GM12892 (cell line): ENCODE measurements around the gene PC.

Experiments used
- POLR2A ChIP-seq: IDR thresholded peaks from 2 replicates; pipeline ENCODE4 v1.6.1; 2011; ENCODE audit warnings: low read depth, low read length, control low read depth
- POLR2AphosphoS5 ChIP-seq: IDR thresholded peaks from 2 replicates; pipeline ENCODE4 v1.6.1; 2011; ENCODE audit warnings: low read depth, low read length, control low read depth
- TAF1 ChIP-seq: IDR thresholded peaks from 2 replicates; pipeline ENCODE4 v1.6.1; 2011; ENCODE audit warnings: low read depth, mild to moderate bottlenecking, control low read depth, low read length, borderline replicate concordance

DNA sequence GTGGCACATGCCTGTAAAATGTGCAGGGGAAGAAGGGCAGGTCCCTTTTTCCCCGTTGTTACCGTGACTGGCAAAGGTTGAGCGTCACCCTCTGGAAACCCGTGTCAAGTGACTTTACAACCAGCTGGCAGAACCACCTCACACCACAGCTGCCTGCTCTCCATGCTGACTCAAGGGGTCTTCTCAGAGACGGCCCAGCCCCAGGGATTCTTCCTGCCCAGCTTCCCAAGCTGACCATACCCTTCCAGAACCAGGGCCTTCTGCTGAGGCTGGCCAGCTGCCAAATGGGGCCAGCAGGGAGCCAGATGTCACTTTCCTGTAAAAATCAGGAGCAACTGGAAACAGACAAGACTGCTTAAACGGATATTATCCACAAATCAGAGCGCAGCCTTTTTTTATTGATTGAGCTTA lies 6.3 kb downstream of the PC start:
- TF ChIP-seq POLR2A (no peak), TAF1 (no peak), POLR2AphosphoS5 (no peak)
